ENCODE data around the gene TPCN2. TPM values are rescaled to one million over a fixed set of nuclear protein-coding genes. Genes with fewer than 3 reads are reported as not detected.
"Not testable (repeated sequence)": the region's sequence is repeated elsewhere in the genome, so short reads cannot be mapped to it uniquely, and the experiment has no call there.

Gene TPCN2
- polyA plus RNA-seq, 4 donors: 12.9 to 20.8 (median 17.1) TPM

- no peak for DNase-seq (ENCODE audit: low read depth in 4 of 4, low spot score in 2 of 4)
Observed at GRCh38 chr11:69071086-69071800, 22.5 kb downstream of the TPCN2 start.

- no peak for DNase-seq (ENCODE audit: low read depth in 4 of 4, low spot score in 2 of 4)
Observed at GRCh38 chr11:69071956-69072355, 23.2 kb downstream of the TPCN2 start.

GRCh38 chr11:69073469-69073868 lies 24.7 kb downstream of the TPCN2 start:
- no peak for DNase-seq (ENCODE audit: low read depth in 4 of 4, low spot score in 2 of 4)

DNA sequence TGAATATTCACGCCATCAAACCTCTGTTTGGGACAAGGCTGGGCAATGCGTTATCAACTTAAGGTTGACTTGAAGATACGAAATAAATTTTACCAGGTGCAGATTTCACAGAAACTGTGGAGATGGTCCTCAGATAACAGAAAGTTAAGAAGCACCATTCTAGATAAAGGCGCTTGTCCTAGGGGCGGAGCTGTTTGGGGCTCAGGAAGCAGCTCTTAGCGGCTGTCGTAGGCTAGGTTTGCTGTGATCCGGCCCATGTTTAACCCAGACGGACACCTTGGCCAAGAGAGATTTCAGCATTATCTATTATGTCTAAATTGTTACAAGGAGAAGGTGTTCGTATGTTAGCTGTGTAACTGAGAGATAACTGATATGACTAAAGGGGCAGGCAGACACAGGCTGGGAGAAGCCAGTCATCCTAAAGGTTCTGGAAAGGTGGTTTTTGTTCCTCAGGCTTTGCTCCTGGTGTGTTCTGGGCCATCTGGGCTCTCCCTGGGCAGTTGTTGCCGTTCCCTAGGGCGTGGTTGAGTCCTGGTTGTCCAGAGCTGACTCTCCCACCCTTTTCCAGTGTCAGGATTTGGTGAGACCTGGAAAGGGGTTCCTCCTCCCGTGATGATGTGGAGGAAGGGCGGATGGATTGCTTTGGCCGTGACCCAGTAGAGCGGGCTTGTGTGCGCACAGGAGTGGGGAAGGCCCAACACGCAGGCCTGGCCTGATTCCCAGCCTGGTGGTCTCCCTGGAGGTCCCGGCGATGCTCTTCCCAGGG lies 25.8 kb downstream of the TPCN2 start:
- no peak for DNase-seq (ENCODE audit: low read depth in 4 of 4, low spot score in 2 of 4)

- DNase-seq (ENCODE audit: low read depth in 4 of 4, low spot score in 2 of 4): no peak
Observed at GRCh38 chr11:69075421-69076128, 26.8 kb downstream of the TPCN2 start.

GRCh38 chr11:69076129-69076791 lies 27.5 kb downstream of the TPCN2 start:
- no peak for DNase-seq (ENCODE audit: low read depth in 4 of 4, low spot score in 2 of 4)

DNA sequence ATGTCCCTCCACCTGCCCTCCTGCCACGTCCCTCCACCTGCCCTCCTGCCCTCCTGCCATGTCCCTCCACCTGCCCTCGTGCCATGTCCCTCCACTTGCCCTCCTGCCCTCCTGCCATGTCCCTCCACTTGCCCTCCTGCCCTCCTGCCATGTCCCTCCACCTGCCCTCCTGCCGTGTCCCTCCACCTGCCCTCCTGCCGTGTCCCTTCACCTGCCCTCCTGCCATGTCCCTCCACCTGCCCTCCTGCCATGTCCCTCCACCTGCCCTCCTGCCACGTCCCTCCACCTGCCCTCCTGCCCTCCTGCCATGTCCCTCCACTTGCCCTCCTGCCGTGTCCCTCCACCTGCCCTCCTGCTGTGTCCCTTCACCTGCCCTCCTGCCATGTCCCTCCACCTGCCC lies 28.2 kb downstream of the TPCN2 start:
- DNase-seq (ENCODE audit: low read depth in 4 of 4, low spot score in 2 of 4): not testable (repeated sequence)

DNA sequence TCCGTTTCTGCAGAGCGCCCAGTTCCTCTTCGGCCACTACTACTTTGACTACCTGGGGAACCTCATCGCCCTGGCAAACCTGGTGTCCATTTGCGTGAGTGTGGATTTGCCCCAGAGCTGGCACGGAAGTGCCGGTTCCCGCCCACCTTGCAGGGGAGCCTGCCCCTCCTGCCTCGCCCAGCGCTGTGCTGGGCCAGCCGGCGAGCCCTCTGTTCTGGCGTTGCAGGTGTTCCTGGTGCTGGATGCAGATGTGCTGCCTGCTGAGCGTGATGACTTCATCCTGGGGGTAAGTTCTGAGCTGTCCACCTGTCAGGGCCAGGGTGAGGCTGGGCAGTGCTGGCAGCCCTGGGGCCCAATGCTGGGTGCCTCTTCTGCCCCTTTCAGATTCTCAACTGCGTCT lies 29.8 kb downstream of the TPCN2 start:
- no peak for DNase-seq (ENCODE audit: low read depth in 4 of 4, low spot score in 2 of 4)

- no peak for DNase-seq (ENCODE audit: low read depth in 4 of 4, low spot score in 2 of 4)
Observed at GRCh38 chr11:69078930-69079605, 30.3 kb downstream of the TPCN2 start.

GRCh38 chr11:69079661-69080256 lies 31.0 kb downstream of the TPCN2 start:
- DNase-seq (ENCODE audit: low read depth in 4 of 4, low spot score in 2 of 4): no peak

- DNase-seq (ENCODE audit: low read depth in 4 of 4, low spot score in 2 of 4): no peak
Observed at GRCh38 chr11:69080257-69080995, 31.7 kb downstream of the TPCN2 start.

GRCh38 chr11:69081180-69081579 lies 32.4 kb downstream of the TPCN2 start:
- no peak for DNase-seq (ENCODE audit: low read depth in 4 of 4, low spot score in 2 of 4)

- no peak for DNase-seq (ENCODE audit: low read depth in 4 of 4, low spot score in 2 of 4)
Observed at GRCh38 chr11:69083531-69084247, 35.0 kb downstream of the TPCN2 start.

DNA sequence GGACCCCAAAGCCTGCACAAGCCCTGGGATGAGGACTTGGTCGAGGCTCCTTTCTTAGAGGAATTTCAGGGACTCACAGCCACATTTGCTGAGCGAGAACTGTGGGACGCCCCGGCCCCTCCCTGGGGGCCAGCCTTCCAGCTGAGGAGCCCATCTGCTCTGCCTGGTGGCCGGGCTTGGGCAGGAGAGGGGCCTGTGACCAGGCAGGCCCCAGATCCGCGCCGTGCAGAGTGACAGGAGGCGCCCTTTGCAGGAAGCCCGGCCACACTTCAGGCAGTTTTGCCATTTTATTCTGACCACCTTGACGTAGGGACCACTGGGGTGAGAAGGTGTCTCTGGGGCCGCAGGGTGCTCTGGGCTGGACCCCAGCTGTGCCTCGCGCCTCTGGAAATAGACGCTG lies 35.6 kb downstream of the TPCN2 start:
- no peak for DNase-seq (ENCODE audit: low read depth in 4 of 4, low spot score in 2 of 4)

- DNase-seq (ENCODE audit: low read depth in 4 of 4, low spot score in 2 of 4): no peak
Observed at GRCh38 chr11:69085490-69086095, 36.9 kb downstream of the TPCN2 start.

DNA sequence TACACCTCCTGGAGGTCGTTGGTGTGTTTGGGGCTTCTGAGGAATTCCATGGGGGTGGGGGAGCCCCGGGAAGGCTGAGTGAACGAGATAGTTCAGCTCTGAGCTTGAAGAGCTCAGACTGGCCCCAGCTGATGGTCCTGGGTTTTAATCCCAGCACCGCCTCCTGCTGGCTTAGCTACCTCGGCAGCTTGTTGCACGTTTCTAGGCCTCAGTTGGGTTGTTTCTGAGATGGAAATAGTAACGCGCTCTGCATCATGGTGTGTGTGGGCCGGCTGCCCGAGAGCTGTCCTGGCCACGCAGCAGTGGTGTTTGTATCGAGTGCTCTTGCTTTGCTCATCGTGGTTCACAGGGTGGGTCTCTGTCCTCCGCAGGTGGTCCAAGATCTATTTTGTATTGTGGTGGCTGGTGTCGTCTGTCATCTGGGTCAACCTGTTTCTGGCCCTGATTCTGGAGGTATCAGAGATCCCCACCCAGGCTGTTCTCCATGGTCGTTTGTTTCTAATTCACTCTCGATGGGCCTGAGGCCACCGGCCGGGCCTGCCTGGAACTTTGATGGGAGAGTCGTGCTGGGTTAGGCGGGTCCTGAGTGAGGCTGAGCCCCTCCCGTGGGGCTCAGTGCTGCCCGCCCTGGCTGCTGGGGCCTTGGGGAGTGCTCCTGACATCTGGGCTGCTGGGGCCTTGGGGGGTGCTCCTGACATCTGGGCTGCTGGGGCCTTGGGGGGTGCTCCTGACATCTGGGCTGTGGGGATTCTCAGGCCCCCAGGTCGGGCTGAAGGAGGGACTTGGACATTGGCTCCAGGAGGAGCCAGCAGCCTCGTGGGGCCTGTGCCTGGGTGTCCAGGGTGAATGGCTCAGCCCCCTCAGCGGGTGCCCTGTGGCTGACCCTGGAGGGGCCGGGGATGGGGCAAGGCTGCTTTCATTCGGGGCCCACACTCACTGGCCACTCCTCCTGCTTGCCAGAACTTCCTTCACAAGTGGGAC lies 37.7 kb downstream of the TPCN2 start:
- DNase-seq (ENCODE audit: low read depth in 4 of 4, low spot score in 2 of 4): no peak

GRCh38 chr11:69087133-69087524 lies 38.4 kb downstream of the TPCN2 start:
- no peak for DNase-seq (ENCODE audit: low read depth in 4 of 4, low spot score in 2 of 4)

Data from left renal cortex interstitium (tissue), 4 donors.